IPS DF 19.7 (cell line): Measurements from ENCODE around the gene CCDC192.
A peak's percentile ranks its signal among the peaks of the same experiment; 100 is the strongest.

Experiments used
- DNase-seq: peaks from one replicate; pipeline ENCODE4 v3.0.0-alpha.2; 2013; ENCODE audit warnings: low read depth, low spot score

CCDC192 gene

DNA sequence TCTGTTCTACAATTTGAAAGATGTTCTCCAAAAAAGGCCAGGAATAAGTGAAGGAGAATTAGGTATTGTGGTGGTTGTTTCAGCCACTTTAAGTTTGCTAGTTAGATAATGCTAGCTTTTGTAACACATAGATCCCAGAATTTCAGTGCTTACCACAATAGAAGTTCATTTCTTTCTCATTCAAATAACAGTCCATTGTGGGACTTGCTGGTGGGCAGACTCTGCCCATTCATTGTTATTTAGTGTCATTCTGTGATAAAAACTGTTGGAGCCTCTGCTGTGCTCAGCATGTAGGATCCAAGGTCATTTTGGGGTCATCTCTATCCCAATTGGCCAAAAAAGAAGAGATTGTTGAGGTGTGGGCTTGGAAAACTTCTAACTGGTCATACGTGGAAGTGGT is 106.8 kb downstream of the CCDC192 start:
- no peak for DNase-seq

DNA sequence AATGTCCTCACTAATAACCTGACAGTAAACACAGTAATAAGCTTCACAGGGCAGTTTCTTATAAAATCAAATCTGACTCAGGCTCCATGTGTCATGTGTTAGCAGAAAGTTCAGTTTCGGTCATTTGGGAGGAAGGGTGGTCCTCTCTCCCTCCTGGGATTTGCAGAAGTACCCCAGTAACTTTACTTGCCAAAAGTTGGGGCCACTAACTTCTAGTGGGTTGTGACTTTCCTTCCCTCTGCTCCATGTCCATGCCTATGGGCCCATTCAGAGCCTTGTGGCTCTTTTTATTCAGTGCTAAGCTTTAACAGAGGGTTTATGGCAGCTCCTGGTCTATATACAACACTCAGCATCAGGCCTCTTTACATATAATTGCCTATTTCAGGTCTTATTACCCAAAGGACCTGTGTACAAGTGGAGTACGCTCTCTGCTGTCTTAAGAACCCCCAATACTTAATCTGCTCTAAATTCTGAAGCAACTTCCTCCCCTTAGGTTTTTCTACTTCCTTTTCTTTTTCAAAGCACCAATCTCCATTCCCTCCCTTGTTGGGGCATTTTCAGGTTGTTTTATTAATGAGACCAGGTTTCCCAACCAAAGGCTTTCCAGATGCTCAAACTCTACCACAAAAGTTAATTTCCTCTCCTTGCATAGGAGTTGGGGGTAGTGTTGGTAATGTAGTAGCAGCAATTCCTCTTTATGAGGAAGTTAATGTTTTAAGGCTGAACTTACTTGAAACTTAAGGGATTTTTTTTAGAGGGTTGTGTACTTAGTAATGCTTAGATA is 107.7 kb downstream of the CCDC192 start:
- DNase-seq = no peak

DNA sequence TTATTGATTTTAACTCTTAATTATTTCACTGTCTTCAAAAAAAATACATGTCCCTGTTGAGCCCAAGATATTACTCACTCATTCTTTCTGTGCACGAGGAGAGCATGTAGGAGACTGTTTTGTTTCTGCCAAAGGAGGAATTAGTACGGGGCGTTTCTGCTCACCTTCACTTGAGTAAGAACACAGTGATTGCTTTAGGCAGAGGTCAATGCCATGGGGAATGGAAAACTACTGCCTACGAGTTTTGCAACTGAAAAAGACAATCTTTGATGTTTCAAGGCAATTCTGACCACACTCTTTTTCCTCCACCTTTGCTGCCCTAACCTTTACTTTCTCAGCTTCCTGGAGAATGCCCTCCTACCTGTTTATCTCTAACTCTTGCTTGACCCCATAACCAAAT is 109.4 kb downstream of the CCDC192 start:
- DNase-seq = no peak

DNA sequence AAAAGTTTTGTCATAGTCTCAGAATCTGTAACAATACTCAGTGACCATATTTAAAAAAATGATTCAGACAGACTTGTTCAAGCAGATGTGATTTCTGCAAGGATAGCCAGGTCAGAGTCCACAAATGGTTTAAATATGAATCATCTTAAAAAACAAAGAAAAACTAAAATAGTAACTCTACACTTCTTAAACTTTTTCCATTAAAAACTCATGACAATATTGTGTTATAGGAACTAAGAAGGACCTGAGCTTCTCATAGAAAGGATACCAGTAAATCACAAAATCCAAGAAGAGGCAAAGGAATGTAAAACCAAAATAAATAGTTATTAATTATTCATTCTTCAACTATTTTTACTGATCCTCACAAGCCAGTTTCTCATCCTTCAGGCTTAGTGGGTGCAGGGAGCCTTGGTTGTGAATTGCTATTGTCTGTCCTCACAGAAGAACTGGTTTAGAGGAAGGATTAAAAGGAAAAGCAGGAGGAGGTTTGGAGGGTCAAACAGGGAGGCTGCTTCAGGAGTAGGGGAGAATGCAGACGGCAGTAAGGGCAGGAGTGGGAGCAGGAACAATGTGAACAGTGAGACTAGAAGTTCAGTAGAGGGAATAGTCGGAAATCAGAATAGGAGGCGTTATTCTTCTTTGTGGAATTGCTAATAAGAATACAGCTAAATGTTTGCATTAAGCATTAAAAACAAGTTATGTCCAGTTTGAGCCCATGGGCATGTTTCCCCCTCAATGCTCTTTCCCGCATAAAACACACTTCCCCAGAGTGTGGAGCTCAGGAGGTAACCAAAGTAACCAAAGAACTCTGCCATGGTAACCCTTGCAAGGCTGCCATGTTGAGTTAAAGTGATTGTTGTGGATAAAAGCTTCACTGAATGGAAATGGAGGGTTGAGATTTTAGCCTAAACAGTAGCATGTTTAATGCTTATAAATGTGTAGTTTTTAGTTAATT is 110.7 kb downstream of the CCDC192 start:
- DNase-seq = no peak

DNA sequence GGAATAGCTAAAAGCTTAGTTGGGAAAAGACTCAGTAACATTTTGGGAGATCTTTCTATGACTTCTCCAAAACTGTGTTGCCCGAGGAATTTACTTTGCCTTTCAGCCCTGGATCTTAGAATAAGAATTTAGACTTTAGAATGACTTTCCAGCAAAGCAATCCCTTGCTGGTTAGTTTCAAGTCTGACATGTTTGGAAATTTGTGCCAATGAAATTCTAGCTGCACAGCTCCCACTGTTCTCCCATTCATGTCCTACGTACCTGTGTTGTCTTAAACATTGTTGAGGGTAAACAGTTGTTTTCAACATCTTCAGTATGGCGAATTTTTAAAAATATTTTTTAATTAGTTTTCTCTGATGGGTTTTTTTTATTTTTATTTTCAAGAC is 111.4 kb downstream of the CCDC192 start:
- no peak for DNase-seq

DNA sequence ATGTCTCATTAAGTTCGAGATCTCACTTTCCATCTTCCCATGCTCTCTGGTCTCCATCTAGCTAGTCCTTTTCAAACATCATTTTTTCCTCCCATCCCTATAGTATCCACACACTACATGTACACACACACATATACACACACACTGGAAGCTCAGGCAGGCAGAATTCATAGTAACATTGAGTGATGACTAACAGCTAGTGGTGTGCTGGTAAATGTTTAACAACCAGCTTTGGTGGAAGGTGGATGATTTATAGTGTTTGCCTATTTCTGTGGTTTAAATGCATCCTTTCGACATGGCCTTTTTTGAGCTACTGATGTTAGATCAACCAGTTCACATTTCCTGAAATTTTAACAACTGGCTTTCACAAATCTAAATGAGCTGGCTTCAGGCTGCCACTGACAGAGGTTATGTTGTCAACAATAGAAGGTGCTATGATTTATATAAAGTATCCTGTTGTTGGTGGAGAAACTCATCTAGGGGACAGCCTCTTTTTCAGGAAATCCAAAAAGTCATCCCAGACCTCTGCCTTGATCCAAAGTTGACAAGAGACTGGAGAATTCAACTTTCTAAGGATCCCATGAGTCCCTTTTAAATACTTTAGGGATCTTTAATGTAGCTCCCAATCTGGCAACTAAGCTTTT is 117.8 kb downstream of the CCDC192 start:
- DNase-seq = no peak

DNA sequence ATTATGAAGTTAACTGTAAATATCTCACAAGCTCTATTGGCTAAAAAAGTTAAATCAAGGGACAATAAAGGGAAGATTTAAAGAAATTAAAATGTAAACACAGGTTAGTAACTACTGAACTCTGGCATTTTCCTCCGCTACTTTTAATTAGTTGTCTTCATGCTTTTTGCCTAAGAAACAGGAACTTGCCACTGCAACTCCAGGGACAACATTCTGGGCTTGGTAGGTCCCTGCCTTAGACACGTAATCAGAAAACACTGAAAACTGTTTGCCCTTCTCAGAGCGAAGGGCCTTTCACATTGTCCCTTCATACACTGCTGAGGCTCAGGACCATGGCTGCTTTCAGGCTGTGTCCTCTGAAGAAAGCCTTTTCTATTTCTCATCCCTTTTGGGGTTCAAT is 118.7 kb downstream of the CCDC192 start:
- no peak for DNase-seq

DNA sequence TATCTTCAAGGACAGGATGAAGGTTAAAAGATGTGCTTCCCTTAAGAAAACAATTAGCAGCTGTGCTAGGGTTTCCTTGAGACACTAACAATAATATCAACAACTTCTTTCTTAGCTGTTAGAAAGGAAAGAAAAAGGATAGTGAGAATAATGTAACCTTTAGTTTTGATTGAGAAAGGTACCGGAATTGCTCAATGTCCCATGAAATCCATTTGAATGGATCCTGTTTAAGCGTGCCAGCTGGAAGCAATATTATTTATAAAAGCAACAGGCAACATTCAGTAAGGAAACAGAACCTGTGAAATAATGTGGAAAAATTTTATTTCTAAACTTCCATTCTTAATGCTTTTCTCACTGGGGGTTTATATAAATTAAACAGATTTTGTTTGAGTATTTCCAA is 120.9 kb downstream of the CCDC192 start:
- DNase-seq = no peak

DNA sequence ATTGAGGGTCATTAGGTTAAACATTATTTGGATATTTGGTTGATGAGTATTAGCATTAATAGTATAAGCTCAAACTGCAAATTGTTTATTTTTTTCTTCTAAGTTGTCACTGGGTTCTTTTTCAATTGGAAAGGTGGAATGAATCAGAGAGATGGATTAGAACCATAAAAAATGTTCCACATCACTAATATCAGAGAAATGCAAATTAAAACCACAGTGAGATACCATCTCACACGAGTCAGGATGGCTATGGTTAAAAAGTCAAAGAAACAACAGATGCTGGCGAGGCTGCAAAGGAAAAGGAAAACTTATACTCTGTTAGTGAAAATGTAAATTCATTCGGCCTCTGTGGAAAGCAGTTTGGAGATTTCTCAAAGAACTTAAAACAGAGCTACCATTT is 122.8 kb downstream of the CCDC192 start:
- DNase-seq = no peak

DNA sequence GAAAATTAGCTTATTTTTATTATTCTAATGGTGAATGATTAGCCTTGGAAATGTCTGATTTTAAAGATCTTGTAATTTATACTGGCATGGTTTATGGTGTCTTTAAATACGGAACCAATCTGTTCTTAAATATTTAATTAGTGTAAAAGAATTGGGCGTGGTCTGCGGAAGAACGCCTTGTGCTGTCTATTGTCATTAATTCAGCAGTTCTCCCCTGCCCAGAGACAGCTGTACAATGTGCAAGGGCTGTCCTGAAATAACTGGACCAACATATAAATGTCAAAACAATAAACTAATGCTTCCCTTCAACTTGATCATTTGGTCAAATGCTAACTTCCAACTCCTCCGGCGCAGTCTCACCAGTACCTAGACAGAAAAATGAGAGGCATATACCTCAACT is 124.3 kb downstream of the CCDC192 start:
- no peak for DNase-seq

DNA sequence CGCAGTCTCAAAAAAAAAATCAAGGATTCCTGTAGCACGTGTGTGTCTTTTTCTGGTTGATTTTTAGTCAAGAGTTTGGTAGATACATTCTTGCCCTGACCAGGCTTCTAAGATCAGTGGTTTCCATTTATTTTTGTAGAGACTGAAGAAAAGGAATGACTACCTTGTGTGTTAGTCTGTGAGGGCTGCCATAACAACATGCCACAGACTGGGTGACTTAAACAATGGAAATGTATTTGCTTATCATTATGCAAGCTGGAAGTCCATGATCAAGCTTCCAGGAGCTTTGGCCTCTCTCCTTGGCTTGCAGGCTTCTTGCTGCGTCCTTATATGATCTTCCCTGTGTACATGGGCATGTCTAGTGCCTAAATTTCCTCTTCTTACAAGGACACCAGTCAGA is 127.0 kb downstream of the CCDC192 start:
- no peak for DNase-seq

DNA sequence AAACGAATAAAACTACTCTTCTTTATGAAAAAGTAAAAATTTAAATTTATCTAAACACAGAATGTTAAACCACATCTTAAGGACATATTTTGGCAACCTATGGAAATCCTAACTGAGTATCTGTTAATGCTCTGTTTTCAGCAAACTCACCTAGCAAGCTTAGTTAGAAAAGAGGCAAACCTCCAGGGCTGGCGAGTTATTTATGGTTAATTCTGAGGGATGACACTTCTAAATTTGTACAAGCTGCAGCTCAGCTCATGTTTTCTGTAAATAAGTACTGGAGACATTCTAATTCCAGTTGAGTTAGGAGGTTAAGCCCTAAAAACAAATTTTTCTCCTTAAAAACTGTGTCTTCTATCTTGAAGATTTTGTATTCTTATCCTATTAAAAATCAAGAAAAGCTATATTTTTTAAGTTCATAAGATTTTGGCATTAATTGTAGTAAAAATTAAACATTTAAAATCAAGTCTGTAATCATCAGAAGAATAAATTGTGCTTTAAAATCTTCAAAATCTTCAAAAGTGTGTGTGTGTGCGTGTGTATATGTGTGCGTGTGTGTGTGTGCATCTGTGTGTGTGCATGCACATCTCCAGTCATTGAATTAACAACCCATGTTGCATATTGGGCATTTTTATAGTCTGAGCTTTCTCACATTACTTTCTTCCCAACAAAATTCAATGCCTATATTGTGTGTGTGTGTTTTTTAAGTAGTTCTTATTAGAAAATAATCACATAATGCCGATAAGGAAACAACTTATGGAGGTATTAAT is 127.8 kb downstream of the CCDC192 start:
- no peak for DNase-seq

DNA sequence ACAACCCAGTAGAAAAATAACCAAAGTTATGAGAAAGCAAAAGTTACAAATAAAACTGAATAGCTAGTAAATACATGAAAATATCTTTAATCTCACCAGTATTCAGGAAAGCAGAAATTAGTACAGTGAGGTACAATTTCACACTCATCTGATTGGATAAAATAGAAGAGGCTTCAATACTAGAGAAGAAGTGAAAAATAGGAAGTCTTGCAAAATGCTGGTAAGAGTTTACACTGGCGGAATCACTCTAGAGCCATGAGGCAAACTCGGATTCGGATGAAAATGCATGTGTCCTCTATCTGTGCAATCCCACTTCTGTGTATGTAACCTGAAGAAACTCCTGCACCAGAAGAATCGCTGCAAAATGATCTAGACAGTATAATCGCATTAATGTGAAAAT is 128.9 kb downstream of the CCDC192 start:
- no peak for DNase-seq

DNA sequence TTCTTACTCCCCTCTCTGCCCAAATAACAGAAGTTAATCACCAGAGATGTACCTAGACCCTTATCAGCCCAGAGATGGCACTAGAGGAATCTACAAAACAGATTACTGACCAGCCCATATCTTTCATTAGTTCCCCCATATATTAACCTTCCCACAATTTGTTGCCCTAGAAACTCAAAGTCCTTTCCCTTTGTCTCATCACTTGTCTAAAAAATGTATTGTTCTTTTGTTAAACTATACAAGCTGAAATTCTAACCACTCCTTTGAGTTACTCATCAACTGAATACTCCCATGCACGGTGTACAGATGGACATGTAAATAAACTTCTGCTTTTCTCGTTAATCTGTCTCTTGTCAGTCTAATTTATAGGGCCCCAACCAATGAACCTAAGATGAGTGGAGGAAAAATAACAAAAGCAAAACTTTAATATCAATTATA is 130.9 kb downstream of the CCDC192 start:
- DNase-seq = no peak

DNA sequence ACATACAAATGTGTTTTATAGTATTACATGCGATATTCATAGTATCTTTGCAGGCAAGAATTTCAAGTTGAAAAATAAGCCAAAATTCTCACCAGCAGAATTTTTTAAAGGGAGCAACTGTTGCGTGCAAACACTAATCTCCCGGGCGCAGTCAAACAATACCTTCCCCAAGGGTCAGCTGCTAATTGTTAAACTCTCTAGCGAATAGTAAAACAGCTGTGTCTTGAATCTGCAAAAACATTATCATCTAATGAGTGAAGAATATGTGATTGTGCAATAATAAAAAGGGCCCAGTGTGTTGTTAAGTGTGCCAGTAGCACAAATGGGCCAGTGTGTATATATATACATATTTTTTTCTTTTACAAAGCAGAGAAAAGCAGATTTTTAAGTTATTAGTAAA is 131.4 kb downstream of the CCDC192 start:
- no peak for DNase-seq

DNA sequence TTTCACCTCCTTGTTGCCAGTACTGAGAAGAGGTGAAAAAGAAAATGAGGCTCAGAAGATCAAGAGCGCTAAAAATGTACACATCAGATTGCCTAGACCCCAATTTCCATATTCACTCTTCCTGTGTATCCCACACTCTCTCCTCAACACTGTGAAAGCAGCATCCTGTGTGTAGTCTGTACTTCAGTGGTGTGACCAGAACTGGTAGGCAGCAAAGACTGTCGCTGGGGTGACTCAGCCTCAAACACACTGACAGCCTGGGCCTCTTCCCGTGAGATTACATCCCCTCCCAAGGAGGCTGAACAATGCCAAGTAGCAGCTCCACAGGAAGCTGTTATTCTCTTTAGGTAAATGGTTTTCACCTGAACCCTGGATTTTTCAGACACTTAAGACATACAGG is 135.5 kb downstream of the CCDC192 start:
- DNase-seq = peak; percentile 25

DNA sequence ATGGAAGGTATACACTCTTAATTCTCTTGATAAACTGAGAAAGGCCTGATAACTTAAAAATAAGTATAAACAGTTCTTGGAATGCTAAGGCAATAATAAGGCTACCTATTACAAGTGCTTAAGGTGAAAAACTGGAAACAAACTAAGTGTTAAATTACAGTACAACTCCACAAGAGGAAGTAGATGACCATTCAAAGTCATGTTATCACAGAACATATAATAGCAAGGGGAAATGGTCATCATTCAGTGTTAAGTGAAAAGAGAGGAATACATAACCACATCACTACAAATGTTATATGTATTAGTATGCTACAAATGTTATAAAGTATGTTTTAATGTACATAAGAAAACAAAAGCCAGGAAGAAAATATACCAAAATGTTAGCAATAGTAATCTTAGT is 135.9 kb downstream of the CCDC192 start:
- no peak for DNase-seq

DNA sequence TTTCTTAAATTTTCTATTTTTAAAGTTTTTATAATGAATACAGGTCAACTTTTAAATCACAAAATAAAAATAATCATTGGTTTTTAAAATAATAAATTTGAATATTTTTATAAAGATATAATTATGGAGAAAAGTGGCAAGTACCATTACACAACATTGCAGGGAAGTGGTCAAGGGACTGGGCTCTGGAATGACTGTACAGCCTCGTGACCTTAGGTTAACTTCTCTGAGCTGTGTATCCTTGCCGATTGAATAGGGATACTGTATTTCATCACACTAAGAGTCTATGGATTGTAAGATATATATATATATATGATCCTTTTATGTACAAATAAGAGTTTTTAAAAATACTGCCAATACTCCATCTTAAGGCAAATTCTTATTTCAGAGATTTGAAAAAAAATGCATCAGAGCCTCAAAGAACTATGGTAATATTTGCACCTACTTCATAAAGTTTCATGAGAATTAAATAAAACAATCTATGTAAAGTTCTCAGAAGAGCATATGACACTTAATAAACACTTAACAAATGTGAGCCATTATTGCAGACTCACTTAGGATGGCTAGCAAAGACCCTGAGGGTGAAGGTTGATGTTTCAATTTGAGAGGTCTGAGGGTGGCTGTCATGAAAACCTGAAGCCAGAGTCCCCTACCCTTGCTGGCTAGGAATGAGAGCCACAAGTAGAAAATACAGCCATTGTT is 136.5 kb downstream of the CCDC192 start:
- DNase-seq = no peak

DNA sequence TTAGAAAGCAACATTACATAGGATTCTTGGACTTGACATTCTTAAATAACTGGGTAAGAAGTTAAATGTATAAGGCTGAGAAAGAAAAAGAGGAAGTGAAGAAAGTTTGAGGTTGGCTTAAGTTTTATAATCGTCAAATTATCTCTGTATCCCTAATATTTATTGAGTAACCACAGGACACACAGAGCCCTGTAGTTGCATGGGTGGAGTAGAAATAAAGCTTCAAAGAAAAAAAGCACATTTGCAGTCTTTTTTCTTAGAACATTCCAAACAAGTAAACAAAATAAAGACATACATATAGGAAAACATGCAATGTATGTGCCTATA is 137.0 kb downstream of the CCDC192 start:
- no peak for DNase-seq

DNA sequence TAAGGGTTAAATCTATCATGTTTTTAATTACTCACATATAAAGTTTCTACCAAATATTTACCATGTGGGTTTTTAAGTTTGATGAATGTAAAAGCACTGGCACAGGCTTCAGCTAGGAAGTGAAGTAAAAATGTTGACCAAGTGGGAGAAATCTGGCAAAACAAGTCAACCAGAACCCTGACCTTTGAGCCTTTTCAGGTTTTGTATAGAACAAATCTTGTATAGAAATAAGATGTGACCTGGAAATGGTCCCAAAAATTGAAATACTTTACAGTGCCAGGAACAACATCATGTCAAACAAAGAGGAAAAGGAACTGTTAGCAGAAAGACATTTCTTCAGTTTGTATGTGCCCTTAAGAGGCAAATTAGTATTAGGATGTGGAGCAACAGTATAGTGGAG is 137.6 kb downstream of the CCDC192 start:
- DNase-seq = no peak

DNA sequence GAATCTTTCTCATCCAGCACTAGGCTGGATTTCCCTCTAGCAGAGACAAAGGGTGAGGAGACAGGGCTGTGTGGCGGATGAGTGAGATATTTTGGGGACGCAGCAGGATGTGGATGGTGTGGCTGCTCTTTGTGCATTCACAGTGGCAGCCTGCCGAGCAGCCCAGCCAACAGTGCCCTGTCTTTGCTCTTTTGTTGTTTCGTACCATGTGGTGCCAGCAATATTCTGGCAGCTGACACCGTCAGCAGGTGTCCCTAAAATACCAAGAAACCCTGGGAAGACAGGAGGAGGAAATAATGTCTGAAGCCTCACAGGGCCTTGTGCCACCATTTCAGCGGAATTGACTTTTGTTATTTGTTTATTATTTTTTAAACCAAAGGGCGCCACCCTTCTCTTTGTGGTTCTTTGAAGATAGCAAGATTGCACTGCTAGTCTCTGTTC is 141.4 kb downstream of the CCDC192 start:
- DNase-seq = no peak
